ENCODE data around the gene AMDHD1.

AMDHD1 gene

DNA sequence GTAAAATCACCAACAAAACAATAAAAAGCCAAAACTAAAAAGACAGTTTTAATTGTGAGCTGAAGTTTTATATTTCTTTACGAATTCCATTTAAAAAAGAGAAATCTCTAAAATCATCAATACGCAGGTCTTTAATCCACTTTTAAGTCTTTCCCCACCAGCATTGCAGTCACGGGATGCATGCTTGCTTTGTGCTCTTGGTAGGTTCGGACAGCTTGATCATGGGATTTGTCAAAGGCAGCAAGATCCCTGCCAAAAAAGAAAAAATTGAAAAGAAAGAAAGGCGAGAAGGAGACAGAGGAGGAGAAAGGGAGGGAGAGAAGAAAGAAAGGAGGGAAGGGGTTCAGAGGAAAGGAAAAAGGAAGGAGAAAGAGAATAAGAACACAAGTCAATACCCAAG is 57.7 kb downstream of the AMDHD1 start:
- no peak for TF ChIP-seq CTCF (IDR thresholded peaks at IDR 0.05; ENCODE audit: low read depth, low read length)
- no peak for DNase-seq (ENCODE audit: extremely low read depth, low read depth)

GRCh38 chr12:96006727-96007126 is 63.6 kb downstream of the AMDHD1 start:
- TF ChIP-seq CTCF (IDR thresholded peaks at IDR 0.05; ENCODE audit: low read depth, low read length): no peak
- DNase-seq (ENCODE audit: extremely low read depth, low read depth): no peak

- DNase-seq (ENCODE audit: extremely low read depth, low read depth): no peak
- no peak for TF ChIP-seq CTCF (IDR thresholded peaks at IDR 0.05; ENCODE audit: low read depth, low read length)
Measured at GRCh38 chr12:96007729-96008128, 64.6 kb downstream of the AMDHD1 start.

DNA sequence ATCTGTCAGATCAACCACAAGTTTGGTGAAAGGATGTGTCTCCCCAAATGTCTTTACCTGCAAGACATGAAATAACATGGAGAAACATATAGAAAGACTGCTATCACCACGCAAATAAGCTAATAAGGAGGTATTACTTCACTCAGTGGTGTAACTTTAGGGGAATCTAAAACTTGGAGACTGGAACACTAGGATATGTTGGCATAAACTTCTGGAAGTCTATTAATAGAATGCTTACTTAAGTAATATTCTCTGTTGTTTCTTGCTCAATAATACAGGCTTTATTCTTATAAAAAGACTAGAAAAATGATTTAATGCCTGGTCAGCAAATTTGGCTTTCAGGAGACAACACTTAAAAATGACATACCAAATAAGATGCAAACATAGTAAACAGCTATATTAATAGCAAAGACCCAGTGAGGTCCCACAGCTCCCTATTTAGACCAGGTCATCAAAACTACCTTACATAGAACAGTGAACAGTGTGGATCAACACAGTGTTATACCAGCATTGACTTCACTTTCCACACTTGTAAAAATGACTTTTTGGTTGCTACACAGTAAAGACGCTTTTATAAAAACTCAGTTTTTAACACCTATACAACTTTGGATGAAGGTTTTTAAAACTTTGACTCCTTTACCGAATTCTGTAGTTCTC is 71.9 kb downstream of the AMDHD1 start:
- TF ChIP-seq CTCF (IDR thresholded peaks at IDR 0.05; ENCODE audit: low read depth, low read length): no peak
- DNase-seq (ENCODE audit: extremely low read depth, low read depth): no peak

- TF ChIP-seq CTCF (IDR thresholded peaks at IDR 0.05; ENCODE audit: low read depth, low read length): peak; percentile 45
- no peak for DNase-seq (ENCODE audit: extremely low read depth, low read depth)
Measured at GRCh38 chr12:96015672-96016071, 72.5 kb downstream of the AMDHD1 start.
